Tibial nerve (tissue), 4 donors: Measurements from ENCODE around the gene TRIM56.

ENCODE experiments used
- CTCF ChIP-seq, 5 experiments: fragments of 200-600 bp in 3 of 5; fragments of 450-650 bp in 2 of 5; sonication (generic) in 3 of 5; IDR thresholded peaks; one replicate each; pipeline ENCODE4 v1.5.1; 2016 to 2019; ENCODE audit warnings: antibody characterized with exemption in 5 of 5, mild to moderate bottlenecking in 3 of 5, moderate library complexity in 2 of 5
- EP300 ChIP-seq, 2 donors: sonication (generic); formaldehyde crosslinking; IDR thresholded peaks; one replicate each; pipeline ENCODE4 v1.6.1; 2017; ENCODE audit warnings: antibody characterized with exemption in 2 of 2, mild to moderate bottlenecking in 1 of 2

DNA sequence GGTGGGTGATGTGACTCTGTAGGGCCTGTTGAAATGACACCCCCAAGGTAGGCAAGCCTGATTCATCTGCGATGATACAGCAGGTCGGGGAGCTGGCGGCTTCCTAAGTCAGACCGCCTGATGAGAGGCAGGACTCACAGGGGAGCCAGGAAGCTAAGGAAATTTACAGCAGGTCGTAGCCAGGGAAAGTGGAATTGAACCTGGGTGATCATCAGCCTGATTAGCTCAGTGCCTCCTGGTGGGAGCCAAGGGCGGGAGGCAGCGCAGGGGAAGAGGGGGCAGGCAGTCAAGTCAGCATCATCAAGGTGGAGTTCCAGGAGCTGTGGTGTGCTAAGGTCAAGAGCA lies 18.5 kb upstream of the TRIM56 start:
- no peak for TF ChIP-seq CTCF (IDR thresholded peaks at IDR 0.05)
- TF ChIP-seq EP300 (IDR thresholded peaks at IDR 0.05), result no peak
